HepG2 (cell line): ENCODE measurements around the gene SH3D21. TPM values are rescaled to one million over a fixed set of nuclear protein-coding genes. Genes with fewer than 3 reads are reported as not detected.

Source experiments
- CCDC6 ChIP-seq: sonication (generic); formaldehyde crosslinking; IDR thresholded peaks from 2 replicates; pipeline ENCODE4 v1.8.1; 2022; ENCODE audit warnings: mild to moderate bottlenecking, missing genetic modification reagents, moderate library complexity
- NONO ChIP-seq, 2 experiments: fragments of 450-650 bp in 1 of 2; sonication (generic) in 1 of 2; formaldehyde crosslinking in 1 of 2; IDR thresholded peaks in 1 of 2; conservative IDR thresholded peaks in 1 of 2; 2 replicates each; pipeline versions ENCODE4 v1.6.1 to v1.8.0; 2017 to 2022; ENCODE audit warnings: mild to moderate bottlenecking in 1 of 2, missing genetic modification reagents in 1 of 2, moderate library complexity in 1 of 2
- polyA plus RNA-seq, 8 experiments: library from polyadenylated mRNA; depleted of rRNA in 3 of 8; stranded (reverse) in 7 of 8; unstranded in 1 of 8; fragments of >200 nt; fragmentation: Illumina TruSeq in 4 of 8; extraction: Trizol in 4 of 8; gene quantifications; 2 replicates each; pipeline versions ENCODE4 v1.2.1 to v1.2.3, GENCODE V29; 2011 to 2016; ENCODE audit warnings: low read depth in 4 of 8, missing spikeins in 1 of 8, mixed read lengths in 1 of 8; ENCODE audit not compliant: insufficient read depth in 1 of 8
- total RNA-seq, 5 experiments: library from RNA; depleted of rRNA; stranded (reverse); fragments of >200 nt; fragmentation: Illumina TruSeq; extraction: Trizol; gene quantifications; 2 replicates each; pipeline ENCODE4 v1.2.3, GENCODE V29; 2016; ENCODE audit warnings: low read depth in 1 of 5
- TF ChIP-seq, protein P1 (sequence below): sonication (generic); formaldehyde crosslinking; IDR thresholded peaks from 2 replicates; pipeline ENCODE4 v1.4.0; 2020; ENCODE audit warnings: mild to moderate bottlenecking, missing genetic modification reagents, borderline replicate concordance
- TF ChIP-seq, protein P2 (sequence below): sonication (generic); formaldehyde crosslinking; IDR thresholded peaks from 2 replicates; pipeline ENCODE4 v1.5.1; 2020; ENCODE audit warnings: mild to moderate bottlenecking, missing genetic modification reagents, borderline replicate concordance
- TF ChIP-seq, protein P3 (sequence below): sonication (generic); formaldehyde crosslinking; IDR thresholded peaks from 2 replicates; pipeline ENCODE4 v1.5.0; 2020; ENCODE audit warnings: mild to moderate bottlenecking, missing genetic modification reagents, borderline replicate concordance

The SH3D21 gene
- total and polyA plus RNA-seq, 2 of the 13 experiments (the other 11 are each of a cell fraction or from before 2014, with no cell fraction given): 5.1 to 8.6 TPM

DNA sequence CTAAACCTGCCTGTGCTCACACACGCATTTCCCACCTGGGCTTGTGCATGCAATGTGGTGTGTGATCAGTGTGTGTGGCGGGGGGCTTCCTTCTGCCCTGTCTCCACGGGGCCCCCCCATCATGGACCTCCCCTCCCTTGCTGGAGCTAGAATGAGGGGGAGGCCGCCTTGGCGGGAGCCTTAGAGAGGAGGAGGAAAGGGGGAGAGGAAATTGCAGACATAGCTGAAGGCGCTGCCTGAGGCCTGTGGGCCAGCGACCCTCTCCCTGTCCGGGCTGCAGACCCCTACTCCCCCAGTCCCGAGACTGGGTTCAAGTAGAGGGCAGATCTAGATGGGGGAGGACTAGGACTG lies 18.2 kb downstream of the SH3D21 start (continued):
- no peak for TF ChIP-seq CCDC6
- no peak for TF ChIP-seq NONO (IDR thresholded peaks at IDR 0.05)
- TF ChIP-seq NONO (CRISPR knock-in tag; conservative IDR thresholded peaks at IDR 0.05): peak; percentile 49; the same call in 1 of the 2 replicates
- TF ChIP-seq, protein P1, sequence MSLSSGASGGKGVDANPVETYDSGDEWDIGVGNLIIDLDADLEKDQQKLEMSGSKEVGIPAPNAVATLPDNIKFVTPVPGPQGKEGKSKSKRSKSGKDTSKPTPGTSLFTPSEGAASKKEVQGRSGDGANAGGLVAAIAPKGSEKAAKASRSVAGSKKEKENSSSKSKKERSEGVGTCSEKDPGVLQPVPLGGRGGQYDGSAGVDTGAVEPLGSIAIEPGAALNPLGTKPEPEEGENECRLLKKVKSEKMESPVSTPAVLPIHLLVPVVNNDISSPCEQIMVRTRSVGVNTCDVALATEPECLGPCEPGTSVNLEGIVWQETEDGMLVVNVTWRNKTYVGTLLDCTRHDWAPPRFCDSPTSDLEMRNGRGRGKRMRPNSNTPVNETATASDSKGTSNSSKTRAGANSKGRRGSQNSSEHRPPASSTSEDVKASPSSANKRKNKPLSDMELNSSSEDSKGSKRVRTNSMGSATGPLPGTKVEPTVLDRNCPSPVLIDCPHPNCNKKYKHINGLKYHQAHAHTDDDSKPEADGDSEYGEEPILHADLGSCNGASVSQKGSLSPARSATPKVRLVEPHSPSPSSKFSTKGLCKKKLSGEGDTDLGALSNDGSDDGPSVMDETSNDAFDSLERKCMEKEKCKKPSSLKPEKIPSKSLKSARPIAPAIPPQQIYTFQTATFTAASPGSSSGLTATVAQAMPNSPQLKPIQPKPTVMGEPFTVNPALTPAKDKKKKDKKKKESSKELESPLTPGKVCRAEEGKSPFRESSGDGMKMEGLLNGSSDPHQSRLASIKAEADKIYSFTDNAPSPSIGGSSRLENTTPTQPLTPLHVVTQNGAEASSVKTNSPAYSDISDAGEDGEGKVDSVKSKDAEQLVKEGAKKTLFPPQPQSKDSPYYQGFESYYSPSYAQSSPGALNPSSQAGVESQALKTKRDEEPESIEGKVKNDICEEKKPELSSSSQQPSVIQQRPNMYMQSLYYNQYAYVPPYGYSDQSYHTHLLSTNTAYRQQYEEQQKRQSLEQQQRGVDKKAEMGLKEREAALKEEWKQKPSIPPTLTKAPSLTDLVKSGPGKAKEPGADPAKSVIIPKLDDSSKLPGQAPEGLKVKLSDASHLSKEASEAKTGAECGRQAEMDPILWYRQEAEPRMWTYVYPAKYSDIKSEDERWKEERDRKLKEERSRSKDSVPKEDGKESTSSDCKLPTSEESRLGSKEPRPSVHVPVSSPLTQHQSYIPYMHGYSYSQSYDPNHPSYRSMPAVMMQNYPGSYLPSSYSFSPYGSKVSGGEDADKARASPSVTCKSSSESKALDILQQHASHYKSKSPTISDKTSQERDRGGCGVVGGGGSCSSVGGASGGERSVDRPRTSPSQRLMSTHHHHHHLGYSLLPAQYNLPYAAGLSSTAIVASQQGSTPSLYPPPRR (CRISPR knock-in tag): 0 out of 2 replicates have a peak, but pooled peaks have one; percentile 7
- TF ChIP-seq, protein P2, sequence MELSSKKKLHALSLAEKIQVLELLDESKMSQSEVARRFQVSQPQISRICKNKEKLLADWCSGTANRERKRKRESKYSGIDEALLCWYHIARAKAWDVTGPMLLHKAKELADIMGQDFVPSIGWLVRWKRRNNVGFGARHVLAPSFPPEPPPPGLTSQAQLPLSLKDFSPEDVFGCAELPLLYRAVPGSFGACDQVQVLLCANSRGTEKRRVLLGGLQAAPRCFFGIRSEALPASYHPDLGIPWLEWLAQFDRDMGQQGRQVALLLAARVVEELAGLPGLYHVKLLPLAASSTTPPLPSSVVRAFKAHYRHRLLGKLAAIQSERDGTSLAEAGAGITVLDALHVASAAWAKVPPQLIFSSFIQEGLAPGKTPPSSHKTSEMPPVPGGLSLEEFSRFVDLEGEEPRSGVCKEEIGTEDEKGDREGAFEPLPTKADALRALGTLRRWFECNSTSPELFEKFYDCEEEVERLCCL (CRISPR knock-in tag): no peak
- TF ChIP-seq, protein P3, sequence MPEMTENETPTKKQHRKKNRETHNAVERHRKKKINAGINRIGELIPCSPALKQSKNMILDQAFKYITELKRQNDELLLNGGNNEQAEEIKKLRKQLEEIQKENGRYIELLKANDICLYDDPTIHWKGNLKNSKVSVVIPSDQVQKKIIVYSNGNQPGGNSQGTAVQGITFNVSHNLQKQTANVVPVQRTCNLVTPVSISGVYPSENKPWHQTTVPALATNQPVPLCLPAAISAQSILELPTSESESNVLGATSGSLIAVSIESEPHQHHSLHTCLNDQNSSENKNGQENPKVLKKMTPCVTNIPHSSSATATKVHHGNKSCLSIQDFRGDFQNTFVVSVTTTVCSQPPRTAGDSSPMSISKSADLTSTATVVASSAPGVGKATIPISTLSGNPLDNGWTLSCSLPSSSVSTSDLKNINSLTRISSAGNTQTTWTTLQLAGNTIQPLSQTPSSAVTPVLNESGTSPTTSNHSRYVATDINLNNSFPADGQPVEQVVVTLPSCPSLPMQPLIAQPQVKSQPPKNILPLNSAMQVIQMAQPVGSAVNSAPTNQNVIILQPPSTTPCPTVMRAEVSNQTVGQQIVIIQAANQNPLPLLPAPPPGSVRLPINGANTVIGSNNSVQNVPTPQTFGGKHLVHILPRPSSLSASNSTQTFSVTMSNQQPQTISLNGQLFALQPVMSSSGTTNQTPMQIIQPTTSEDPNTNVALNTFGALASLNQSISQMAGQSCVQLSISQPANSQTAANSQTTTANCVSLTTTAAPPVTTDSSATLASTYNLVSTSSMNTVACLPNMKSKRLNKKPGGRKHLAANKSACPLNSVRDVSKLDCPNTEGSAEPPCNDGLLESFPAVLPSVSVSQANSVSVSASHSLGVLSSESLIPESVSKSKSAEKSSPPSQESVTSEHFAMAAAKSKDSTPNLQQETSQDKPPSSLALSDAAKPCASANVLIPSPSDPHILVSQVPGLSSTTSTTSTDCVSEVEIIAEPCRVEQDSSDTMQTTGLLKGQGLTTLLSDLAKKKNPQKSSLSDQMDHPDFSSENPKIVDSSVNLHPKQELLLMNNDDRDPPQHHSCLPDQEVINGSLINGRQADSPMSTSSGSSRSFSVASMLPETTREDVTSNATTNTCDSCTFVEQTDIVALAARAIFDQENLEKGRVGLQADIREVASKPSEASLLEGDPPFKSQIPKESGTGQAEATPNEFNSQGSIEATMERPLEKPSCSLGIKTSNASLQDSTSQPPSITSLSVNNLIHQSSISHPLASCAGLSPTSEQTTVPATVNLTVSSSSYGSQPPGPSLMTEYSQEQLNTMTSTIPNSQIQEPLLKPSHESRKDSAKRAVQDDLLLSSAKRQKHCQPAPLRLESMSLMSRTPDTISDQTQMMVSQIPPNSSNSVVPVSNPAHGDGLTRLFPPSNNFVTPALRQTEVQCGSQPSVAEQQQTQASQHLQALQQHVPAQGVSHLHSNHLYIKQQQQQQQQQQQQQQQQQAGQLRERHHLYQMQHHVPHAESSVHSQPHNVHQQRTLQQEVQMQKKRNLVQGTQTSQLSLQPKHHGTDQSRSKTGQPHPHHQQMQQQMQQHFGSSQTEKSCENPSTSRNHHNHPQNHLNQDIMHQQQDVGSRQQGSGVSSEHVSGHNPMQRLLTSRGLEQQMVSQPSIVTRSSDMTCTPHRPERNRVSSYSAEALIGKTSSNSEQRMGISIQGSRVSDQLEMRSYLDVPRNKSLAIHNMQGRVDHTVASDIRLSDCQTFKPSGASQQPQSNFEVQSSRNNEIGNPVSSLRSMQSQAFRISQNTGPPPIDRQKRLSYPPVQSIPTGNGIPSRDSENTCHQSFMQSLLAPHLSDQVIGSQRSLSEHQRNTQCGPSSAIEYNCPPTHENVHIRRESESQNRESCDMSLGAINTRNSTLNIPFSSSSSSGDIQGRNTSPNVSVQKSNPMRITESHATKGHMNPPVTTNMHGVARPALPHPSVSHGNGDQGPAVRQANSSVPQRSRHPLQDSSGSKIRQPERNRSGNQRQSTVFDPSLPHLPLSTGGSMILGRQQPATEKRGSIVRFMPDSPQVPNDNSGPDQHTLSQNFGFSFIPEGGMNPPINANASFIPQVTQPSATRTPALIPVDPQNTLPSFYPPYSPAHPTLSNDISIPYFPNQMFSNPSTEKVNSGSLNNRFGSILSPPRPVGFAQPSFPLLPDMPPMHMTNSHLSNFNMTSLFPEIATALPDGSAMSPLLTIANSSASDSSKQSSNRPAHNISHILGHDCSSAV: no peak
